Measurements from ENCODE around the gene HAPLN3. TPM values are rescaled to one million over a fixed set of nuclear protein-coding genes. Genes with fewer than 3 reads are reported as not detected.

HAPLN3 gene
- total and polyA plus RNA-seq, 4 experiments from 2014 or later, result 40.7 to 126 (median 84.6) TPM

GRCh38 chr15:88842156-88842555, 53.2 kb downstream of the HAPLN3 start:
- H3K36me3 Mint-ChIP-seq, result no peaks in the 10 kb centered on the region
- no peak overlapping the region for H3K4me3 ChIP-seq (ENCODE audit: low read length in 2 of 2)
- H3K27me3 Mint-ChIP-seq, result peaks cover 0 to 3% of the 10 kb centered on the region in 2 donors
- ChIA-PET CTCF (ENCODE audit: partially characterized antibody) (no interaction called here), POLR2A (ENCODE audit: partially characterized antibody) (no interaction called here)
- no peaks in the 10 kb centered on the region for H3K36me3 ChIP-seq (ENCODE audit: insufficient read depth, low read length)
- H3K27ac ChIP-seq (ENCODE audit: low read depth, low read length), result no peak overlapping the region
- H3K4me1 ChIP-seq (ENCODE audit: insufficient read depth, low read length), result no peaks in the 10 kb centered on the region
- intact Hi-C loops (cut with micrococcal nuclease), result no loop called here
- no peak for DNase-seq
- no peaks in the 10 kb centered on the region for H3K9me3 Mint-ChIP-seq
- no peaks in the 10 kb centered on the region for H3K27me3 ChIP-seq (ENCODE audit: insufficient read depth, low read length)
- H3K27ac Mint-ChIP-seq, result no peak overlapping the region
- no peaks in the 10 kb centered on the region for H3K4me1 Mint-ChIP-seq
- H3K4me3 Mint-ChIP-seq, result no peak overlapping the region
- no peaks in the 10 kb centered on the region for H3K9me3 ChIP-seq (ENCODE audit: control insufficient read depth in 1 of 2, low read length in 2 of 2)

GRCh38 chr15:88841236-88841635, 54.1 kb downstream of the HAPLN3 start:
- no peak overlapping the region for H3K27ac ChIP-seq (ENCODE audit: low read depth, low read length)
- no peaks in the 10 kb centered on the region for H3K36me3 ChIP-seq (ENCODE audit: insufficient read depth, low read length)
- Mint-ChIP-seq H3K4me1 (no peaks in the 10 kb centered on the region), H3K4me3 (no peak overlapping the region), H3K27me3 (peaks cover 0 to 1% of the 10 kb centered on the region in 2 donors), H3K36me3 (no peaks in the 10 kb centered on the region), H3K27ac (no peak overlapping the region), H3K9me3 (no peaks in the 10 kb centered on the region)
- H3K27me3 ChIP-seq (ENCODE audit: insufficient read depth, low read length), result no peaks in the 10 kb centered on the region
- H3K4me1 ChIP-seq (ENCODE audit: insufficient read depth, low read length), result no peaks in the 10 kb centered on the region
- POLR2A ChIA-PET (ENCODE audit: partially characterized antibody), result no interaction called here
- no peak overlapping the region for H3K4me3 ChIP-seq (ENCODE audit: low read length in 2 of 2)
- DNase-seq, result no peak
- intact Hi-C loops (cut with micrococcal nuclease), result no loop called here
- H3K9me3 ChIP-seq (ENCODE audit: control insufficient read depth in 1 of 2, low read length in 2 of 2), result no peaks in the 10 kb centered on the region
- CTCF ChIA-PET (ENCODE audit: partially characterized antibody), result no interaction called here

- H3K36me3 Mint-ChIP-seq, result no peaks in the 10 kb centered on the region
- H3K27me3 Mint-ChIP-seq, result peaks cover 0 to 1% of the 10 kb centered on the region in 2 donors
- H3K27ac Mint-ChIP-seq, result no peak overlapping the region
- POLR2A ChIA-PET (ENCODE audit: partially characterized antibody), result no interaction called here
- H3K9me3 Mint-ChIP-seq, result no peaks in the 10 kb centered on the region
- H3K4me3 Mint-ChIP-seq, result no peak overlapping the region
- CTCF ChIA-PET (ENCODE audit: partially characterized antibody), result no interaction called here
- H3K4me1 ChIP-seq (ENCODE audit: insufficient read depth, low read length), result no peaks in the 10 kb centered on the region
- no peaks in the 10 kb centered on the region for H3K9me3 ChIP-seq (ENCODE audit: control insufficient read depth in 1 of 2, low read length in 2 of 2)
- H3K27me3 ChIP-seq (ENCODE audit: insufficient read depth, low read length), result no peaks in the 10 kb centered on the region
- no peak for DNase-seq
- H3K4me1 Mint-ChIP-seq, result peaks cover 0 to under 1% (median 0%) of the 10 kb centered on the region in 4 donors
- intact Hi-C loops (cut with micrococcal nuclease), result no loop called here
- no peak overlapping the region for H3K27ac ChIP-seq (ENCODE audit: low read depth, low read length)
- H3K36me3 ChIP-seq (ENCODE audit: insufficient read depth, low read length), result no peaks in the 10 kb centered on the region
- no peak overlapping the region for H3K4me3 ChIP-seq (ENCODE audit: low read length in 2 of 2)
Measured at GRCh38 chr15:88839961-88840360, 55.4 kb downstream of the HAPLN3 start.

GRCh38 chr15:88839146-88839545, 56.2 kb downstream of the HAPLN3 start:
- Histone ChIP-seq H3K4me1 (ENCODE audit: insufficient read depth, low read length) (no peaks in the 10 kb centered on the region), H3K36me3 (ENCODE audit: insufficient read depth, low read length) (no peaks in the 10 kb centered on the region), H3K4me3 (ENCODE audit: low read length in 2 of 2) (no peak overlapping the region), H3K9me3 (ENCODE audit: control insufficient read depth in 1 of 2, low read length in 2 of 2) (no peaks in the 10 kb centered on the region), H3K27ac (ENCODE audit: low read depth, low read length) (no peak overlapping the region), H3K27me3 (ENCODE audit: insufficient read depth, low read length) (no peaks in the 10 kb centered on the region)
- Mint-ChIP-seq H3K27me3 (peaks cover 0 to 1% of the 10 kb centered on the region in 2 donors), H3K36me3 (no peaks in the 10 kb centered on the region), H3K4me1 (peaks cover 0 to 8% (median 3%) of the 10 kb centered on the region in 4 donors), H3K9me3 (no peaks in the 10 kb centered on the region), H3K4me3 (no peak overlapping the region), H3K27ac (no peak overlapping the region)
- DNase-seq, result no peak
- intact Hi-C loops (cut with micrococcal nuclease), result no loop called here
- CTCF ChIA-PET (ENCODE audit: partially characterized antibody), result interaction anchor here (1.0 kb wide), 1 partner anchor 214 kb away, joined by 3 read pairs; no protein-coding TSS in a partner anchor
- POLR2A ChIA-PET (ENCODE audit: partially characterized antibody), result no interaction called here

GRCh38 chr15:88838667-88839066, 56.7 kb downstream of the HAPLN3 start:
- Mint-ChIP-seq H3K4me3 (no peak overlapping the region), H3K27ac (no peak overlapping the region), H3K36me3 (no peaks in the 10 kb centered on the region), H3K4me1 (peaks cover 0 to 9% (median 3%) of the 10 kb centered on the region in 4 donors), H3K9me3 (no peaks in the 10 kb centered on the region), H3K27me3 (peaks cover 0 to 1% of the 10 kb centered on the region in 2 donors)
- Histone ChIP-seq H3K27ac (ENCODE audit: low read depth, low read length) (no peak overlapping the region), H3K36me3 (ENCODE audit: insufficient read depth, low read length) (no peaks in the 10 kb centered on the region), H3K4me1 (ENCODE audit: insufficient read depth, low read length) (no peaks in the 10 kb centered on the region), H3K27me3 (ENCODE audit: insufficient read depth, low read length) (no peaks in the 10 kb centered on the region), H3K9me3 (ENCODE audit: control insufficient read depth in 1 of 2, low read length in 2 of 2) (no peaks in the 10 kb centered on the region), H3K4me3 (ENCODE audit: low read length in 2 of 2) (no peak overlapping the region)
- intact Hi-C loops (cut with micrococcal nuclease), result no loop called here
- ChIA-PET POLR2A (ENCODE audit: partially characterized antibody) (no interaction called here), CTCF (ENCODE audit: partially characterized antibody) (interaction anchor here (1.0 kb wide), 1 partner anchor 214 kb away, joined by 3 read pairs; no protein-coding TSS in a partner anchor)
- no peak for DNase-seq

- Histone ChIP-seq H3K4me1 (ENCODE audit: insufficient read depth, low read length) (no peaks in the 10 kb centered on the region), H3K9me3 (ENCODE audit: control insufficient read depth in 1 of 2, low read length in 2 of 2) (no peaks in the 10 kb centered on the region), H3K4me3 (ENCODE audit: low read length in 2 of 2) (no peak overlapping the region), H3K36me3 (ENCODE audit: insufficient read depth, low read length) (no peaks in the 10 kb centered on the region), H3K27ac (ENCODE audit: low read depth, low read length) (no peak overlapping the region), H3K27me3 (ENCODE audit: insufficient read depth, low read length) (no peaks in the 10 kb centered on the region)
- intact Hi-C loops (cut with micrococcal nuclease), result no loop called here
- Mint-ChIP-seq H3K4me1 (peaks cover 0 to 9% (median 3%) of the 10 kb centered on the region in 4 donors), H3K36me3 (no peaks in the 10 kb centered on the region), H3K27me3 (peaks cover 0 to 1% of the 10 kb centered on the region in 2 donors), H3K27ac (no peak overlapping the region), H3K9me3 (no peaks in the 10 kb centered on the region), H3K4me3 (no peak overlapping the region)
- ChIA-PET POLR2A (ENCODE audit: partially characterized antibody) (no interaction called here), CTCF (ENCODE audit: partially characterized antibody) (interaction anchor here (1.4 to 3.1 kb wide), 2 partner anchors 171 to 212 kb away, joined by 7 to 18 read pairs; no protein-coding TSS in a partner anchor)
- no peak for DNase-seq
Measured at GRCh38 chr15:88835646-88836045, 59.7 kb downstream of the HAPLN3 start.

- H3K4me1 Mint-ChIP-seq, result peaks cover 0 to 9% (median 3%) of the 10 kb centered on the region in 4 donors
- no peak overlapping the region for H3K4me3 Mint-ChIP-seq
- Histone ChIP-seq H3K9me3 (ENCODE audit: control insufficient read depth in 1 of 2, low read length in 2 of 2) (no peaks in the 10 kb centered on the region), H3K27me3 (ENCODE audit: insufficient read depth, low read length) (no peaks in the 10 kb centered on the region), H3K27ac (ENCODE audit: low read depth, low read length) (no peak overlapping the region), H3K4me3 (ENCODE audit: low read length in 2 of 2) (no peak overlapping the region), H3K4me1 (ENCODE audit: insufficient read depth, low read length) (no peaks in the 10 kb centered on the region), H3K36me3 (ENCODE audit: insufficient read depth, low read length) (no peaks in the 10 kb centered on the region)
- no peak for DNase-seq
- ChIA-PET POLR2A (ENCODE audit: partially characterized antibody) (no interaction called here), CTCF (ENCODE audit: partially characterized antibody) (interaction anchor here (0.9 to 3.1 kb wide), 3 partner anchors 170 to 213 kb away, joined by 3 to 18 read pairs (median 7); no protein-coding TSS in a partner anchor)
- H3K27me3 Mint-ChIP-seq, result peaks cover 0 to 1% of the 10 kb centered on the region in 2 donors
- no peaks in the 10 kb centered on the region for H3K36me3 Mint-ChIP-seq
- no peaks in the 10 kb centered on the region for H3K9me3 Mint-ChIP-seq
- no peak overlapping the region for H3K27ac Mint-ChIP-seq
- intact Hi-C loops (cut with micrococcal nuclease), result no loop called here
Measured at GRCh38 chr15:88835119-88835518, 60.2 kb downstream of the HAPLN3 start.
